Measurements from ENCODE around the gene RTP4. TPM values are rescaled to one million over a fixed set of nuclear protein-coding genes. Genes with fewer than 3 reads are reported as not detected.

Gene RTP4
- 1.2 TPM for total RNA-seq
- long read RNA-seq, partial matches to known transcripts, result 0 of 1 reads
- long read RNA-seq, other reads (novel, unspliced or antisense), result 0 of 1 reads

GRCh38 chr3:187368251-187369088 is at the start of gene RTP4:
TSS of gene RTP4 (plus strand) at chr3:187368385. CDS start at chr3:187368442, 57 bp downstream.
- intact Hi-C loops (cut with DNase I), result no loop called here
- ATAC-seq (peak; percentile 72), DNase-seq (ENCODE audit: missing footprints) (no peak)

DNA sequence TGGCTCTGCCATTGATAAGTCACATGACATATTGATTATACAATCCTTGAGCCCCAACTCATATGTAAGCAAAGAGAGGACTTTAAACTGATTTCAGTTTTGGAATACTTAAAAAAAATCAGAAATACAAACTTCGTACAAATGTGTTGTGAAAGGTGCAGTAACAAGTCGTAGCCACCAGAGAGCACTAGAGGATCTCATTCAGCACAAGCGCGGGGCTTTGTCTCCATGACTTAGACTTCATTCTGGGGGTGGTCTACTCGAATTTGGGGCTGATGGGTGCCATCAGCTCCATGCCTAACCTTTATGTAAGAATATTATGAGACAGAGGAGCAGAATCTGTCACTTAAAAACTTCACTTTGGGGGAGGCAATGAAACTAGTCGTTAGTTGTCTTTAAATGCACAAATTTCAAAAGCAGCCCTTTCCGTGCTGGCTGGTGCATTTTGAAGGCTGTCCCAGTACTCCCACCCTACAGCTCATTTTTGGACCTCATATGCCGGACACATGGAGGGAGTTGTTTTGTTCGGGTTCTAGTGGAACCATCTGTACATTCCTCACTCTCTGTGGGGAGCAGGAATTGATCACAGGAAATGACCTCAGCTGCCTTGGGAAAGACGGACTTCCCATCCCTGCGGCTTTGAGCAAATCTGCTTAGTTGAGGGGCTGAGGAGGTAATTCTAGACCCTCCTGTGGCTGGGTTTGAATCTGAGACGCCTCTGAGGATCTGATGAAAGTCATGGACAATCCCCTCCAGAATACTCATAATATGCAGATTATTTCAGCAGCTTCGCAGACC is 49.2 kb upstream of the RTP4 start:
- intact Hi-C loops (cut with DNase I), result loop anchor here (1.0 to 2.0 kb wide), 3 partner anchors 98 to 395 kb away; no protein-coding TSS in a partner anchor
- DNase-seq (ENCODE audit: missing footprints) (no peak), ATAC-seq (peak; percentile 60)

GRCh38 chr3:187319699-187320302 is 48.4 kb upstream of the RTP4 start:
- peak; percentile 95 for ATAC-seq
- DNase-seq (ENCODE audit: missing footprints), result no peak
- intact Hi-C loops (cut with DNase I), result loop anchor here (1.0 to 2.0 kb wide), 3 partner anchors 99 to 394 kb away; no protein-coding TSS in a partner anchor

DNA sequence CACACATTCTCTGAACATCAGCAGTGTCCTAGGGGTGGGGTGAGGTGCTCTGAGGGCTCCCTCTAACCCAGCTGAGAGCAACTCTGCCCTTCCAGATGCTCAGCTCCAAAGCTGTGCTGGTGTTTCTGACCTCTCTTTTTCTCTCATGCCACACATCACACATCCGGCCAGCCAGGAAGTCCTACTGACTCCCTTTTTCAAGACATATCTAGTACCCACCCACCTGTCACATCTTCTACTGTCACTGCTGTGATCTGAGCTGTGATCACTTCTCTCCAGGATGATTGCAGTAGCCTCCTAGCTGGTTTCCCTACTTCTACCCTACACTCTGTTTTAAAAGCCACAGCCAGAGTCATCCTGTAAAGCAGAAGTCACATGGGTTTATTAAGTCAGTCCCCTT is 46.4 kb upstream of the RTP4 start:
- intact Hi-C loops (cut with DNase I), result no loop called here
- DNase-seq (ENCODE audit: missing footprints), result no peak

GRCh38 chr3:187322291-187322690 is 45.9 kb upstream of the RTP4 start:
- intact Hi-C loops (cut with DNase I), result no loop called here
- no peak for ATAC-seq
- no peak for DNase-seq (ENCODE audit: missing footprints)

More for the DNA sequence above, 46.4 kb upstream of the RTP4 start:
- ATAC-seq, result no peak

- intact Hi-C loops (cut with DNase I), result no loop called here
- DNase-seq (ENCODE audit: missing footprints) (no peak), ATAC-seq (no peak)
Measured at GRCh38 chr3:187323091-187323490, 45.1 kb upstream of the RTP4 start.

DNA sequence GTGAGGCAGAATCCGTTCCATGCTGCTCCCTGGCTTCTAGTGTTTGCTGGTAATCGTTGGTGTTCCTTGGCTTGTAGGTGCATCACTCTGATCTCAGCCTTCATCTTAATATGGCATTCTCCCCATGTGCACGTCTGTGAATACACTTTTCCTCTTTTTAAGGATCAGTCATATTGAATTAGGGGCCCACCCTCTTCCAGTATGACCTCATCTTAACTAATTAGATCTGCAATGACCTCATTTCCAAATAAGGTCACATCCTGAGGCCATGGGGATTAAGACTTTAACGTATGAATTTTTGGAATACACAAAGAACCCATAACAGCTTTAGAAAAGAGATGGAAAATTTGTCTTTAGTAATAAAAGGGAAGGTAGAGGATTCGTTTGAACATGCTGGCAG is 42.6 kb upstream of the RTP4 start:
- no peak for DNase-seq (ENCODE audit: missing footprints)
- ATAC-seq, result no peak
- intact Hi-C loops (cut with DNase I), result no loop called here

GRCh38 chr3:187327845-187328244 is 40.3 kb upstream of the RTP4 start:
- intact Hi-C loops (cut with DNase I), result no loop called here
- no peak for ATAC-seq
- DNase-seq (ENCODE audit: missing footprints), result no peak

DNA sequence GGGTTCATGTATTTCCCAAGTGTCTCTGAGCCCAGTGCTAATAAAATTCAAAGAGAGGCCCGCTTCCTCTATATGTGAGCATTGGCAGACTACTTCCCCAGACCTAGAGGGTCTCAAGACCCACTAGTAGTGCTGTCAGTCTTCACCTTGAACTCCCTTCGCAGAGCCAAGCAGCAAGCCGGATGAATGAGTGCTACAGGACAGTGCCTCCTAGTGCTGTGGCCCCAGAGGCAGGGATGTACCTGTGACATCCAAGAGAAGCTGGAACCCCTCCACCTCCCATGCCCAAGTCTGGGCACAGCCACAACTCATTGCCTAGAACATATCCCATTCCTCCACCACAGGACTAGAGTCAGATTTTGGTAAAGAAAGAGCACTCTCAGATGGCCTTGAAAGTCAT is 39.5 kb upstream of the RTP4 start:
- ATAC-seq (no peak), DNase-seq (ENCODE audit: missing footprints) (no peak)
- intact Hi-C loops (cut with DNase I), result no loop called here

DNA sequence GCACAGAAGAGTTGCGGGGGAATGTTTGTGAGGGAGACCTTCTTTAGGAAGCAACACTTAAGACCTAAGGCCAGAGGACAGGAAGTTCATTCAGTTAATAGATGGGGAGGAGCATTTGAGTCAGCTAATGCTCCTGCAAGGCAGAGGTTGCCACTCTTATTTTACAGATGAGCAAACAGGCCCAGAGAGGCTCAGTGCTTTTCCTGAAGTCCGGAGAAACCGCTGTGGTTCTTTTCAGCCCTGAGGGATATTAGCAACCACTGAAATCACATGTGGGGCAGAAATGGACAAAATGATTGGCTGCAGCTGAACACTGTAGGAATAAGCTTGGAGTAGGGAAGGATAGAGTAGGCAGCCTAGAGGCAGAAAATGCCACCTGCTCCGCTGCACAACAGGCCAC is 33.3 kb upstream of the RTP4 start:
- DNase-seq (ENCODE audit: missing footprints) (no peak), ATAC-seq (no peak)
- intact Hi-C loops (cut with DNase I), result no loop called here

GRCh38 chr3:187336322-187336721 is 31.9 kb upstream of the RTP4 start:
- ATAC-seq (no peak), DNase-seq (ENCODE audit: missing footprints) (no peak)
- intact Hi-C loops (cut with DNase I), result no loop called here

DNA sequence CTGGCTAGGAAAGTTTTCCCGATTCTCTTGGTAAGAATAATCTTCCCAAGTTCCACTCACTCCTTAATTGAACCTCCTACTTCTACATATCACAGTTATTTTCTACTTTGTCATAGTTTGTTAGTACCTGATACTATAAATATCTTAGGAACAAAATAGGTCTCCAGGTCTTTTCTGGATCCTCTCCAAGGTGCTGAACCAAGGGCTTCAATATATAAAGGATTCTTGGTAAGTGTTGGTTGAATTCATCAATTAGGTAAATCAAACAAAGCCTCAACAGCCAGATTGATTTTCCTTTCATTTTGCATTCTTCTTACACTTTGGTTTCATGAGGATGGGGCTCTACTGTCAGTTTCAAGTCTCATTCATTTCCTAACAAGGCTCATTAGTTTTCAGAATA is 27.6 kb upstream of the RTP4 start:
- intact Hi-C loops (cut with DNase I), result no loop called here
- ATAC-seq (no peak), DNase-seq (ENCODE audit: missing footprints) (no peak)

- ATAC-seq (no peak), DNase-seq (ENCODE audit: missing footprints) (no peak)
- intact Hi-C loops (cut with DNase I), result no loop called here
Measured at GRCh38 chr3:187342255-187342654, 25.9 kb upstream of the RTP4 start.

DNA sequence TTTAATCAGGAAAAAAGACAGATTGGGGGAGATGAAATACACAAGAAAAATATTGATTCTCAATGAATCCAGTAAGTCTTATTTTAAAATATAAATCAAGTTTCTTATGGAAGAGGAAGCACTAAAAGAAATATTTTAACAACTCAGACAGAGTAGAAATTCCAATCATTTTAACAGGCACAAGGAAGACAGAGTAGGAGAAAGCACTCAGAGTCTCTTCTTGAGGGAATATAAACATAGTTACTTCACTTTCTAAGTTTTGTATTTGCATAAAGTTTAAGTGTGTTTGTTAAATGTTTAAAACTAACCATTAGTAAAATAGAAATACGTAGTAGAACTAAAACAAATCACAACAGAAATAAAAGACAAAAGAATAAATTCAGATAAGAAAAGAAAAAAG is 24.5 kb upstream of the RTP4 start:
- DNase-seq (ENCODE audit: missing footprints) (no peak), ATAC-seq (no peak)
- intact Hi-C loops (cut with DNase I), result no loop called here

DNA sequence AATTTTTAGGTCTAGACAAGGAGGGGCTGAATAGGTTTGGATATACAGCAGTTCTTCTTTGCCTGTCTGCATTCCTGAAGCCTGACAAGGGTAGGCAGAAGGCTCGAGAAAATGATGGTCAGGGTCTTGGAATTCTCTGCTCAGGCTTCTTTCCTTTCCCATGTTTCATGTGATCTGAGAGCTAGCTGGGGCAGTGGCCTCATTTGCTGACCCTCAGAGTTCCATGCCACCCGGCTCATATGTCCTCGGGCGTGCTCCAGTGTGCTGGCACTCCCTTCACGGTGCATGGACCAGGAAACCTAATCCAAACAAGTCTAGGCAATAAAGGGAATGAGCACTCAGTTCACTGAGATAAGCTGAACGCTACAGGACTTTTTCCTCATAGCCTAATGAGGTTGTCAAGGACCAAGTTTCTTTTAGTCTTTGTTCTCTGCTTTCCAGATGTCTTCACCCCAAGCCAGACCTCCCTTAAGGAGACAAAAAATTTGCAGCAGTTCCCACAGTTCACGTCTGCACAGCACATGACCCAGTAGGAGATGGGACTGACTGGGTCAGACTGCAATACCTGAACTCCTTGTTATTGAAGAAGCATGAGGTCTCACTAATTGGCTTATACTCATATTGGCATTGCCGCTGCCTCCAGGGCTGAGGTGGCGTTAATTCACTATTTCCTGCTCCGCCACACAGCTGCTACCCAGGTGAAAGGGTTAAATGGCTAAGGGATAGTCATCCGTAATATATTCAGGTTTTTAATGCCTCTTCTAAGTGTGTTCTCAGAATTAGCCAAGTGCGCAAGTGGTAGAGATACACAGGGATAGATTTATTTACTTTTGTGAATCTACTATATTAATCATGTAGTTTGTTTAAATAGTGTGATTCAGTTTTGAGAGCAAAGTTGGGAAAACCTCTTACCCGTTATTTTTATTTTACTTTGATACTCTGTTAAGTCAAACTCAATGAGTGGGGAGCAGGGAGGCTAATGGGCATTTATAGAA is 15.3 kb upstream of the RTP4 start:
- DNase-seq (ENCODE audit: missing footprints) (no peak), ATAC-seq (no peak)
- intact Hi-C loops (cut with DNase I), result no loop called here

DNA sequence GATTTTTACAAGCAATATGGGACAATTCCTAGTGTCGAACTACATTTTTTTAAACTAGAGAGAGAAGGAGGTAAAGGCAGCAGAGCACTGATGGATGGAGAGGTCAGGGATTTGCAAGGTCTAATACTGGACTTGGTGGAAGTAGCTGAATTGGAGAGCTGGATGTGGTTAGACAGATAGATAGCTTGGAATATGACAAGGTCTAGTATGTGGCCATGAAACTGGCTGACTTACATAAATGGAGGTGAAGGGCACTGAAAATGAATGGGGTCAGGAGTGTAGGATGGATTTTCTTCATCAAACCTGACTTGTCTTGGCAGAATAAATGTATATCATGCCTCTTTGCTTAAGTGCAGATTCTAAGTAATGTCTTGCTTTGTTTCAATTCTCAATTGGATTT is 10.1 kb upstream of the RTP4 start:
- intact Hi-C loops (cut with DNase I), result no loop called here
- DNase-seq (ENCODE audit: missing footprints), result no peak
- ATAC-seq, result no peak

DNA sequence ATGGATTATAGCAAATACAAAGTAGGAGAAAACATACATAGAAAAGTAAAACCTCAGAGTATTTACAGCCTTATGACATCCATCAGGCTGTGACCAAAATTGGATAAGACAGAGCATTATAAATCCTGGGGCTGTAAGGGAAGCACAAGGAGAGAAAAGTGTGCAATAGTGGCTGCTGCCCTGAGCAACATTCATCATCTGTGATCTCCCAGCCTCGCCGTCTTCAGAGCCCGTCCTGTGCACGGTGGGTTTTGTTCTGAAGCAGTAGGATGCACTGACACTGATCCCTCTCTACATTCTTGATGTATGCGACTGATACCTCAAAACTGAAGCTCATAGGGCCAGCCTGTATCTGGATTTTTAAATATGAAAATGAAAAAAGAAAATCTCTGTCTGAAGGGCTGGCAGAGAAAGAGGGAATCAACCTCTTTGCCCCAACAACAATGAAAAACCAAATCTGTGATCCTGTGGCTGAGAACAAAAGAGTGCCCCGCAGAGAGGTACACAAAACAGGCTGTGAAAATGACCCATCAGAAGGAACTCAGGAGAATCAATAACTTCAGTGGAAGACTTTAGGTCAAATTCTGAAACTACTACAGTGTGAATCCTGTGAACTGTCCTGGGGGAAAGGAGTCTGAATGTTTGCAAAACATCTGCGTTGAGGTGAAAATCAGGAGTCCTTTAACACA is 8.2 kb upstream of the RTP4 start:
- intact Hi-C loops (cut with DNase I), result no loop called here
- no peak for ATAC-seq
- DNase-seq (ENCODE audit: missing footprints), result no peak

DNA sequence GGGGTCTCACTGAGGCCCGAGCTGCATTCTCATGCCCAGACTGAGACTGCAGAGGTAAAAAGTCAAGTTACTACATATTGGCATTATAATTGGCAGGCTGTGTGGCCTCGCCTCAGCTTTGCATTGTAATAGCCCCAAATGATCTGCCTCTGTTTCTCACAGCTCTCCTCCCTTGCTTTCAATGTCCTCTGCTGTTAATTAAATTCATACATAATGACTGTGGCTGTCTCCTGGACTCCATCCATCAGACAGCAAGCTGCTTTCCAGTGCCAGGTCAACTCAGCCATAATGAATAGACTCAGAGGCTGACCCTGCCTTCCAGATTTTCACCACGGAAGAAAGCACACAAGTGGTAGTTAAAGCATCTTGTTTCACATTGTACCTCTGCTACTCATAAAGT is 7.6 kb upstream of the RTP4 start:
- intact Hi-C loops (cut with DNase I), result no loop called here
- ATAC-seq, result no peak
- DNase-seq (ENCODE audit: missing footprints), result no peak

All from Right ventricle myocardium inferior (tissue), 1 donor.